ENCODE measurements around the gene NECTIN1. TPM values are rescaled to one million over a fixed set of nuclear protein-coding genes. Genes with fewer than 3 reads are reported as not detected.

NECTIN1 gene
- total and polyA plus RNA-seq, 2 of the 13 experiments (the other 11 are each of a cell fraction or from before 2014, with no cell fraction given), result 3.9 to 7.3 TPM

DNA sequence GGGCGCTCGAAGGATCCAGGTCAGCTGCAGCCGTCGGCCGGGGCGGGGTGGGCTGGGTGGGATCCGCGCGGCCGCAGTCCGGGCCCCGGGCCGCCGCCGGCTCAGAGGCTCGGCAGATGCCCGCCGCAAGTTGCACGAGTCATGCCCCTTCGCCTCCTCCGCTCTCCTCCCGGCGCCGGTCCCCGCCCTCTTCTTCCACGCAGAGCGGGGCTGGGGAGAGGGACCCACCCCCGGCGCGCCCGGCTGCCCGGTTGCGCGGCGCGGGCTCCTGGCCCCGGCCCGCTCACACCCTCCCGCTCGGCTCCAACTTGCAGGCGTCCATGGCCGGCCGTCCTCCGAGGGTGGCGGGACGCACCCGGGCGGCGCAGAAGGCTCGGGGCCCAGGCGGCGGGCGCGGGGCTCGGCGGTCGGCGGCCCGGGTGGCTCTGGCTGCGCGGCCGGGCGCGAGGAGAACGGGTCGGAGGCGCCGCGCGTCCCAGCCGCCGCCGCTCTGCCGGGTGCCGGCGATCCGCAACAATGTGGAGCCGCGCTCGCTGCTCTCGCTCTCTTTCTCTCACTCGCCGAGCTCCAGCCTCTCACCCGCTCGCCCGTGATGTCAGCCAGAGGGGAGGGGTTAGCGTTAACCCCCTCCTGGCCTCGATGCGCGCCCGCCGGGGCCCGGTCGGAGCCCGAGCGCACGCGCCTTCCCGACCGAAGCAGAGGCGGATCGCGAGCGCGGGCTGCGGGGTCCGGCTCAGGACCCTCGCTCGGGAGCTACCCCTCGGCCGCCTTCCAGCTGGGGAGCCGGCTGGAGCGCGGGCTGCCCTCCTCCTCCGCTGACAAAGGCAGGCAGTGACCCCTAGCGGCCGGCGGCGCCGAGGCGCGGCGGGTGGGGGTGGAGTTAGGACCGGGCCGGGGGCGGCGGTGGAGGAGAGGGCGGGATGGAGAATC is at the start of gene NECTIN1 (continued):
- TF ChIP-seq ZNF780A (CRISPR knock-in tag; IDR thresholded peaks at IDR 0.05) (no peak), TEAD3 (CRISPR knock-in tag; optimal IDR thresholded peaks at IDR 0.05; ENCODE audit: borderline replicate concordance) (no peak), ZNF761 (CRISPR knock-in tag; conservative IDR thresholded peaks at IDR 0.05) (0 out of 2 replicates have a peak, but pooled peaks have one; percentile 66), ZNF713 (CRISPR knock-in tag; IDR thresholded peaks at IDR 0.05) (no peak), ZNF530 (CRISPR knock-in tag; IDR thresholded peaks at IDR 0.05; ENCODE audit: low read depth) (no peak), ZNF652 (CRISPR knock-in tag; IDR thresholded peaks at IDR 0.05; ENCODE audit: borderline replicate concordance, low read depth) (peak; percentile 95), ZNF737 (CRISPR knock-in tag; IDR thresholded peaks at IDR 0.05; ENCODE audit: borderline replicate concordance) (no peak), KLF15 (CRISPR knock-in tag; IDR thresholded peaks at IDR 0.05; ENCODE audit: borderline replicate concordance) (no peak)
- TF ChIP-seq, protein P1, sequence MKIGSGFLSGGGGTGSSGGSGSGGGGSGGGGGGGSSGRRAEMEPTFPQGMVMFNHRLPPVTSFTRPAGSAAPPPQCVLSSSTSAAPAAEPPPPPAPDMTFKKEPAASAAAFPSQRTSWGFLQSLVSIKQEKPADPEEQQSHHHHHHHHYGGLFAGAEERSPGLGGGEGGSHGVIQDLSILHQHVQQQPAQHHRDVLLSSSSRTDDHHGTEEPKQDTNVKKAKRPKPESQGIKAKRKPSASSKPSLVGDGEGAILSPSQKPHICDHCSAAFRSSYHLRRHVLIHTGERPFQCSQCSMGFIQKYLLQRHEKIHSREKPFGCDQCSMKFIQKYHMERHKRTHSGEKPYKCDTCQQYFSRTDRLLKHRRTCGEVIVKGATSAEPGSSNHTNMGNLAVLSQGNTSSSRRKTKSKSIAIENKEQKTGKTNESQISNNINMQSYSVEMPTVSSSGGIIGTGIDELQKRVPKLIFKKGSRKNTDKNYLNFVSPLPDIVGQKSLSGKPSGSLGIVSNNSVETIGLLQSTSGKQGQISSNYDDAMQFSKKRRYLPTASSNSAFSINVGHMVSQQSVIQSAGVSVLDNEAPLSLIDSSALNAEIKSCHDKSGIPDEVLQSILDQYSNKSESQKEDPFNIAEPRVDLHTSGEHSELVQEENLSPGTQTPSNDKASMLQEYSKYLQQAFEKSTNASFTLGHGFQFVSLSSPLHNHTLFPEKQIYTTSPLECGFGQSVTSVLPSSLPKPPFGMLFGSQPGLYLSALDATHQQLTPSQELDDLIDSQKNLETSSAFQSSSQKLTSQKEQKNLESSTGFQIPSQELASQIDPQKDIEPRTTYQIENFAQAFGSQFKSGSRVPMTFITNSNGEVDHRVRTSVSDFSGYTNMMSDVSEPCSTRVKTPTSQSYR (CRISPR knock-in tag; IDR thresholded peaks at IDR 0.05; ENCODE audit: borderline replicate concordance), result peak; percentile 69; the same call in 1 of the 2 replicates
- TF ChIP-seq, protein P2, sequence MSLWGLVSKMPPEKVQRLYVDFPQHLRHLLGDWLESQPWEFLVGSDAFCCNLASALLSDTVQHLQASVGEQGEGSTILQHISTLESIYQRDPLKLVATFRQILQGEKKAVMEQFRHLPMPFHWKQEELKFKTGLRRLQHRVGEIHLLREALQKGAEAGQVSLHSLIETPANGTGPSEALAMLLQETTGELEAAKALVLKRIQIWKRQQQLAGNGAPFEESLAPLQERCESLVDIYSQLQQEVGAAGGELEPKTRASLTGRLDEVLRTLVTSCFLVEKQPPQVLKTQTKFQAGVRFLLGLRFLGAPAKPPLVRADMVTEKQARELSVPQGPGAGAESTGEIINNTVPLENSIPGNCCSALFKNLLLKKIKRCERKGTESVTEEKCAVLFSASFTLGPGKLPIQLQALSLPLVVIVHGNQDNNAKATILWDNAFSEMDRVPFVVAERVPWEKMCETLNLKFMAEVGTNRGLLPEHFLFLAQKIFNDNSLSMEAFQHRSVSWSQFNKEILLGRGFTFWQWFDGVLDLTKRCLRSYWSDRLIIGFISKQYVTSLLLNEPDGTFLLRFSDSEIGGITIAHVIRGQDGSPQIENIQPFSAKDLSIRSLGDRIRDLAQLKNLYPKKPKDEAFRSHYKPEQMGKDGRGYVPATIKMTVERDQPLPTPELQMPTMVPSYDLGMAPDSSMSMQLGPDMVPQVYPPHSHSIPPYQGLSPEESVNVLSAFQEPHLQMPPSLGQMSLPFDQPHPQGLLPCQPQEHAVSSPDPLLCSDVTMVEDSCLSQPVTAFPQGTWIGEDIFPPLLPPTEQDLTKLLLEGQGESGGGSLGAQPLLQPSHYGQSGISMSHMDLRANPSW (CRISPR knock-in tag; IDR thresholded peaks at IDR 0.05; ENCODE audit: borderline replicate concordance), result no peak
- TF ChIP-seq, protein P3, sequence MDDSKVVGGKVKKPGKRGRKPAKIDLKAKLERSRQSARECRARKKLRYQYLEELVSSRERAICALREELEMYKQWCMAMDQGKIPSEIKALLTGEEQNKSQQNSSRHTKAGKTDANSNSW (CRISPR knock-in tag; IDR thresholded peaks at IDR 0.05; ENCODE audit: borderline replicate concordance), result no peak
- TF ChIP-seq, protein P4, sequence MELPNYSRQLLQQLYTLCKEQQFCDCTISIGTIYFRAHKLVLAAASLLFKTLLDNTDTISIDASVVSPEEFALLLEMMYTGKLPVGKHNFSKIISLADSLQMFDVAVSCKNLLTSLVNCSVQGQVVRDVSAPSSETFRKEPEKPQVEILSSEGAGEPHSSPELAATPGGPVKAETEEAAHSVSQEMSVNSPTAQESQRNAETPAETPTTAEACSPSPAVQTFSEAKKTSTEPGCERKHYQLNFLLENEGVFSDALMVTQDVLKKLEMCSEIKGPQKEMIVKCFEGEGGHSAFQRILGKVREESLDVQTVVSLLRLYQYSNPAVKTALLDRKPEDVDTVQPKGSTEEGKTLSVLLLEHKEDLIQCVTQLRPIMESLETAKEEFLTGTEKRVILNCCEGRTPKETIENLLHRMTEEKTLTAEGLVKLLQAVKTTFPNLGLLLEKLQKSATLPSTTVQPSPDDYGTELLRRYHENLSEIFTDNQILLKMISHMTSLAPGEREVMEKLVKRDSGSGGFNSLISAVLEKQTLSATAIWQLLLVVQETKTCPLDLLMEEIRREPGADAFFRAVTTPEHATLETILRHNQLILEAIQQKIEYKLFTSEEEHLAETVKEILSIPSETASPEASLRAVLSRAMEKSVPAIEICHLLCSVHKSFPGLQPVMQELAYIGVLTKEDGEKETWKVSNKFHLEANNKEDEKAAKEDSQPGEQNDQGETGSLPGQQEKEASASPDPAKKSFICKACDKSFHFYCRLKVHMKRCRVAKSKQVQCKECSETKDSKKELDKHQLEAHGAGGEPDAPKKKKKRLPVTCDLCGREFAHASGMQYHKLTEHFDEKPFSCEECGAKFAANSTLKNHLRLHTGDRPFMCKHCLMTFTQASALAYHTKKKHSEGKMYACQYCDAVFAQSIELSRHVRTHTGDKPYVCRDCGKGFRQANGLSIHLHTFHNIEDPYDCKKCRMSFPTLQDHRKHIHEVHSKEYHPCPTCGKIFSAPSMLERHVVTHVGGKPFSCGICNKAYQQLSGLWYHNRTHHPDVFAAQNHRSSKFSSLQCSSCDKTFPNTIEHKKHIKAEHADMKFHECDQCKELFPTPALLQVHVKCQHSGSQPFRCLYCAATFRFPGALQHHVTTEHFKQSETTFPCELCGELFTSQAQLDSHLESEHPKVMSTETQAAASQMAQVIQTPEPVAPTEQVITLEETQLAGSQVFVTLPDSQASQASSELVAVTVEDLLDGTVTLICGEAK (IDR thresholded peaks at IDR 0.05), result no peak
- TF ChIP-seq, protein P4 (CRISPR knock-in tag; IDR thresholded peaks at IDR 0.05), result no peak

All from HepG2 (cell line).